B cell (primary cell): Measurements from ENCODE around the gene PLEKHM2. TPM values are rescaled to one million over a fixed set of nuclear protein-coding genes. Genes with fewer than 3 reads are reported as not detected.

Experiments used
- ATAC-seq: fragments of 200-7000 bp; cut with Tn5 transposase; one replicate; pipeline ENCODE4 v1.10.0; 2021; ENCODE audit warnings: low read depth, mild to moderate bottlenecking, moderate number of reproducible peaks, moderate library complexity
- CTCF ChIA-PET: fragments of 350-600 bp; sonication (Branson Sonifier 250); formaldehyde crosslinking; loops from one replicate; lab custom pipeline; 2021; ENCODE audit warnings: antibody characterized with exemption, inconsistent platforms; lab: Charles Lee
- POLR2A ChIA-PET: fragments of 350-600 bp; sonication (Branson Sonifier 250); formaldehyde crosslinking; loops from one replicate; lab custom pipeline; 2021; ENCODE audit warnings: antibody characterized with exemption; lab: Charles Lee
- DNase-seq: peaks from one replicate; pipeline ENCODE4 v3.0.0; 2013
- H2AFZ ChIP-seq: 2 replicates; pipeline ENCODE4 v1.6.1; 2012; ENCODE audit warnings: mild to moderate bottlenecking, low read depth, low read length; ENCODE audit not compliant: insufficient read depth, poor library complexity, severe bottlenecking
- H3K27ac ChIP-seq, 2 donors: 1 replicate in 1 of 2; 2 replicates in 1 of 2; pipeline ENCODE4 v1.5.1; 2012 to 2013; ENCODE audit warnings: low read length in 2 of 2, mild to moderate bottlenecking in 2 of 2, moderate library complexity in 1 of 2
- H3K27me3 ChIP-seq, 4 experiments: fragments of 200-600 bp in 1 of 4; sonication (generic) in 1 of 4; replicated peaks in 1 of 4; 1 replicate in 2 of 4; 2 replicates in 2 of 4; pipeline versions ENCODE4 v1.6.1 to v1.7.0; 2013 to 2016; ENCODE audit warnings: low read length in 3 of 4, mild to moderate bottlenecking in 2 of 4, mixed read lengths in 1 of 4, moderate library complexity in 1 of 4; ENCODE audit not compliant: insufficient read depth in 4 of 4, control insufficient read depth in 3 of 4; ENCODE audit errors: control extremely low read depth in 1 of 4
- H3K36me3 ChIP-seq, 2 experiments: replicated peaks in 1 of 2; 1 replicate in 1 of 2; 2 replicates in 1 of 2; pipeline versions ENCODE4 v1.6.1 to v1.7.1; 2013; ENCODE audit warnings: low read length in 1 of 2; ENCODE audit not compliant: insufficient read depth in 2 of 2, control insufficient read depth in 1 of 2; ENCODE audit errors: control extremely low read depth in 1 of 2, extremely low read depth in 1 of 2
- H3K4me1 ChIP-seq, 2 donors: fragments of 200-600 bp in 1 of 2; sonication (generic) in 1 of 2; 1 replicate in 1 of 2; 2 replicates in 1 of 2; pipeline versions ENCODE4 v1.5.1 to v1.6.1; 2013 to 2017; ENCODE audit warnings: low read length in 2 of 2; ENCODE audit not compliant: control insufficient read depth in 2 of 2, insufficient read depth in 2 of 2
- H3K4me2 ChIP-seq: replicated peaks from 2 replicates; pipeline ENCODE3; 2012; ENCODE audit warnings: mild to moderate bottlenecking, low read depth, low read length; ENCODE audit not compliant: poor library complexity, severe bottlenecking
- H3K4me3 ChIP-seq, 5 experiments: fragments of 200-600 bp in 1 of 5; sonication (generic) in 1 of 5; 1 replicate in 3 of 5; 2 replicates in 2 of 5; pipeline versions ENCODE4 v1.5.1 to v1.7.0; 2011 to 2016; ENCODE audit warnings: low read length in 4 of 5, mild to moderate bottlenecking in 4 of 5, low read depth in 2 of 5, control low read depth in 1 of 5, moderate library complexity in 1 of 5; ENCODE audit not compliant: insufficient read depth in 1 of 5; ENCODE audit errors: control extremely low read depth in 1 of 5, extremely low read depth in 1 of 5
- H3K79me2 ChIP-seq: fragments of 200-600 bp; sonication (generic); one replicate; pipeline ENCODE4 v1.6.0; 2016; ENCODE audit warnings: low read length; ENCODE audit not compliant: control insufficient read depth, insufficient read depth
- H3K9ac ChIP-seq: fragments of 200-600 bp; sonication (generic); 2 replicates; pipeline ENCODE4 v1.6.1; 2017; ENCODE audit warnings: mild to moderate bottlenecking, low read length, moderate library complexity
- H3K9me3 ChIP-seq, 3 donors: one replicate each; pipeline versions ENCODE4 v1.6.1 to v1.7.1; 2013; ENCODE audit warnings: low read length in 2 of 3; ENCODE audit not compliant: control insufficient read depth in 2 of 3, insufficient read depth in 1 of 3; ENCODE audit errors: control extremely low read depth in 1 of 3
- H4K20me1 ChIP-seq: 2 replicates; pipeline ENCODE4 v1.6.0; 2012; ENCODE audit warnings: mild to moderate bottlenecking, low read length; ENCODE audit not compliant: insufficient read depth, control insufficient read depth, poor library complexity, severe bottlenecking
- H3K27ac Mint-ChIP-seq: one replicate; pipeline ENCODE4 v1.8.0; 2021; ENCODE audit warnings: mixed read lengths
- H3K27me3 Mint-ChIP-seq: one replicate; pipeline ENCODE4 v1.8.0; 2021; ENCODE audit warnings: mixed read lengths
- H3K4me1 Mint-ChIP-seq: one replicate; pipeline ENCODE4 v1.8.0; 2021; ENCODE audit warnings: mixed read lengths
- H3K4me3 Mint-ChIP-seq: one replicate; pipeline ENCODE4 v1.8.0; 2021; ENCODE audit warnings: mixed read lengths
- H3K9me3 Mint-ChIP-seq: one replicate; pipeline ENCODE4 v1.8.0; 2022; ENCODE audit warnings: mixed read lengths; ENCODE audit not compliant: insufficient read depth
- EZH2 ChIP-seq: IDR thresholded peaks from 2 replicates; pipeline ENCODE4 v1.6.1; 2012; ENCODE audit warnings: borderline replicate concordance, low read depth, mild to moderate bottlenecking, moderate library complexity, low read length; ENCODE audit not compliant: insufficient read depth, poor library complexity, severe bottlenecking
- WGBS: methylation state at CpG from one replicate; pipeline ENCODE4 v1.1.5; 2013; ENCODE audit warnings: missing lambda C conversion rate; ENCODE audit not compliant: insufficient coverage; 5-methylcytosine and 5-hydroxymethylcytosine counted together
- intact Hi-C: fragments of 100-400 bp; cut with micrococcal nuclease; formaldehyde crosslinking; loops from one replicate; pipeline ENCODE4 v1.10.0; 2022
- polyA plus RNA-seq: library from polyadenylated mRNA; depleted of rRNA; stranded (reverse); fragments of >200 nt; gene quantifications from 2 replicates; pipeline ENCODE4 v1.2.3, GENCODE V29; 2012
- total RNA-seq, 2 donors: library from RNA; stranded (reverse); fragments of 120-200 nt in 1 of 2; gene quantifications; 1 replicate in 1 of 2; 2 replicates in 1 of 2; pipeline versions ENCODE4 v1.2.3 to v1.2.4, GENCODE V29; 2013 to 2022
- TF ChIP-seq, protein P1 (sequence below): fragments of 200-600 bp; IDR thresholded peaks from one replicate; pipeline ENCODE4 v1.8.0; 2022; ENCODE audit warnings: antibody characterized with exemption, mild to moderate bottlenecking

Gene PLEKHM2
- total and polyA plus RNA-seq, 2 donors (not counting 1 experiment from before 2014, with no cell fraction given), result 99.7 to 120 TPM

DNA sequence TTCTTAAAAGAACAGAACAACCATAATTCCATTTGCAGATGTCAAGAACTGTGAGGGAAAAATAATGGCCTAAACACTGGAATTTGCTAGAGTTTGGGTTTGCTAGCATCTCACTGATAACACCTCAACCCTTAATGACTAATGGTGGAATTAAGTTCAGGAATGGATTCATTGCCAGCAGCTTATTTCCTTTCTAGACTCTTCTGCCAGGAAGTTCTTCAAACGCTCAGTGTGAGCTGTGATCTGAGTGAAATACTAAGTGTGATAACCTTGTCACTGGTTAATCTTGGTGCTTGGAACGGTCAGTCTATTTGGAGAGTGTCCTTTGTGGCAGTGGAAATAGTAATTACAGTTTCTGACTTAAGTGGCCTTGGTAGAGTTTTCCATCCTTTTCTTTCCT is 21.6 kb upstream of the PLEKHM2 start:
- Histone ChIP-seq H3K4me2 (no peak overlapping the region), H3K9me3 (no peaks in the 10 kb centered on the region), H3K27me3 (no peaks in the 10 kb centered on the region), H3K27ac (no peak overlapping the region), H3K4me1 (no peaks in the 10 kb centered on the region), H3K4me3 (no peak overlapping the region), H2AFZ (no peak overlapping the region), H3K9ac (no peak overlapping the region), H3K79me2 (no peaks in the 10 kb centered on the region), H4K20me1 (no peaks in the 10 kb centered on the region), H3K36me3 (peaks cover 14 to 51% of the 10 kb centered on the region in 2 experiments)
- no peaks in the 10 kb centered on the region for H3K27me3 Mint-ChIP-seq
- intact Hi-C loops, result no loop called here
- DNase-seq, result no peak
- POLR2A ChIA-PET, result interaction anchor here (0.5 kb wide), 2 partner anchors 13 to 15 kb away, joined by 3 to 5 read pairs; no protein-coding TSS in a partner anchor
- no peaks in the 10 kb centered on the region for H3K9me3 Mint-ChIP-seq
- no peak overlapping the region for H3K4me3 Mint-ChIP-seq
- CTCF ChIA-PET, result no interaction called here
- no peak for ATAC-seq
- H3K27ac Mint-ChIP-seq, result no peak overlapping the region
- no peaks in the 10 kb centered on the region for H3K4me1 Mint-ChIP-seq
- TF ChIP-seq EZH2, result no peak
- TF ChIP-seq, protein P1, sequence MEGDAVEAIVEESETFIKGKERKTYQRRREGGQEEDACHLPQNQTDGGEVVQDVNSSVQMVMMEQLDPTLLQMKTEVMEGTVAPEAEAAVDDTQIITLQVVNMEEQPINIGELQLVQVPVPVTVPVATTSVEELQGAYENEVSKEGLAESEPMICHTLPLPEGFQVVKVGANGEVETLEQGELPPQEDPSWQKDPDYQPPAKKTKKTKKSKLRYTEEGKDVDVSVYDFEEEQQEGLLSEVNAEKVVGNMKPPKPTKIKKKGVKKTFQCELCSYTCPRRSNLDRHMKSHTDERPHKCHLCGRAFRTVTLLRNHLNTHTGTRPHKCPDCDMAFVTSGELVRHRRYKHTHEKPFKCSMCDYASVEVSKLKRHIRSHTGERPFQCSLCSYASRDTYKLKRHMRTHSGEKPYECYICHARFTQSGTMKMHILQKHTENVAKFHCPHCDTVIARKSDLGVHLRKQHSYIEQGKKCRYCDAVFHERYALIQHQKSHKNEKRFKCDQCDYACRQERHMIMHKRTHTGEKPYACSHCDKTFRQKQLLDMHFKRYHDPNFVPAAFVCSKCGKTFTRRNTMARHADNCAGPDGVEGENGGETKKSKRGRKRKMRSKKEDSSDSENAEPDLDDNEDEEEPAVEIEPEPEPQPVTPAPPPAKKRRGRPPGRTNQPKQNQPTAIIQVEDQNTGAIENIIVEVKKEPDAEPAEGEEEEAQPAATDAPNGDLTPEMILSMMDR, result no peak
- 100% methylated on average over 1 of the region's 2 CpGs for WGBS

DNA sequence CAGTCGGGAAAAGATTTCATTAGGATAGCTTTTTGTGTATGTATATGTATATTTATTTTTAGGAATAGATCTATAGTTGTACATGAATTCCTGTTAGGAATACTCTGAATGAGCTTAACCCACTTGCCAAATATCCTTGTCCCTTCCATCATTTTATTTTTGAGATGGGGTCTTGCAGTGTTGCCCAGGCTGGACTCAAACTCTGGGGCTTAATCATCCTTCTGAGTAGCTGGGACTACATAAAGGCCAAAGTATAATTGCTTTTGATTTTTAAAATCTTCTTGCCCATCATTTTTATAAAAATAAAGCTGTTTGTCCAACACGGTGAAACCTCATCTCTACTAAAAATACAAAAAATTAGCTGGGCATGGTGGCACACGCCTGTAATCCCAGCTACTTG is 20.2 kb upstream of the PLEKHM2 start:
- Histone ChIP-seq H3K27ac (no peak overlapping the region), H3K79me2 (no peaks in the 10 kb centered on the region), H3K4me1 (no peaks in the 10 kb centered on the region), H3K9me3 (no peaks in the 10 kb centered on the region), H3K27me3 (no peaks in the 10 kb centered on the region), H3K9ac (no peak overlapping the region), H3K4me2 (no peak overlapping the region), H3K36me3 (peaks cover 14 to 41% of the 10 kb centered on the region in 2 experiments), H2AFZ (no peak overlapping the region), H4K20me1 (no peaks in the 10 kb centered on the region), H3K4me3 (no peak overlapping the region)
- H3K4me3 Mint-ChIP-seq, result no peak overlapping the region
- no peak for TF ChIP-seq EZH2
- TF ChIP-seq, protein P1, result no peak
- ATAC-seq, result no peak
- no peaks in the 10 kb centered on the region for H3K4me1 Mint-ChIP-seq
- no peak for DNase-seq
- POLR2A ChIA-PET, result no interaction called here
- no peaks in the 10 kb centered on the region for H3K9me3 Mint-ChIP-seq
- whole genome bisulfite sequencing, result 100% methylated on average over 1 of the region's 3 CpGs
- H3K27me3 Mint-ChIP-seq, result no peaks in the 10 kb centered on the region
- intact Hi-C loops, result no loop called here
- CTCF ChIA-PET, result interaction anchor here (1.1 to 1.4 kb wide), 2 partner anchors 59 to 77 kb away, joined by 3 to 7 read pairs; no protein-coding TSS in a partner anchor
- H3K27ac Mint-ChIP-seq, result no peak overlapping the region
